ENCODE data around the gene CHRNB1.
"Not testable (repeated sequence)": the region's sequence is repeated elsewhere in the genome, so short reads cannot be mapped to it uniquely, and the experiment has no call there.

GRCh38 chr17:7481275-7481674, 36.4 kb downstream of the CHRNB1 start, which contains the start of gene SLC35G6:
- TF ChIP-seq CTCF (conservative IDR thresholded peaks at IDR 0.05); ZFX (IDR thresholded peaks at IDR 0.05): not testable (repeated sequence)

Measured in C4-2B (cell line).